SH-SY5Y (cell line): Measurements from ENCODE around the gene NAA80.

Source experiments
- GATA2 ChIP-seq: IDR thresholded peaks from 2 replicates; pipeline ENCODE4 v1.6.1; 2011; ENCODE audit warnings: mild to moderate bottlenecking, low read depth, low read length
- GATA3 ChIP-seq: IDR thresholded peaks from 2 replicates; pipeline ENCODE4 v1.6.1; 2011; ENCODE audit warnings: low read depth, mild to moderate bottlenecking, low read length, moderate library complexity

DNA sequence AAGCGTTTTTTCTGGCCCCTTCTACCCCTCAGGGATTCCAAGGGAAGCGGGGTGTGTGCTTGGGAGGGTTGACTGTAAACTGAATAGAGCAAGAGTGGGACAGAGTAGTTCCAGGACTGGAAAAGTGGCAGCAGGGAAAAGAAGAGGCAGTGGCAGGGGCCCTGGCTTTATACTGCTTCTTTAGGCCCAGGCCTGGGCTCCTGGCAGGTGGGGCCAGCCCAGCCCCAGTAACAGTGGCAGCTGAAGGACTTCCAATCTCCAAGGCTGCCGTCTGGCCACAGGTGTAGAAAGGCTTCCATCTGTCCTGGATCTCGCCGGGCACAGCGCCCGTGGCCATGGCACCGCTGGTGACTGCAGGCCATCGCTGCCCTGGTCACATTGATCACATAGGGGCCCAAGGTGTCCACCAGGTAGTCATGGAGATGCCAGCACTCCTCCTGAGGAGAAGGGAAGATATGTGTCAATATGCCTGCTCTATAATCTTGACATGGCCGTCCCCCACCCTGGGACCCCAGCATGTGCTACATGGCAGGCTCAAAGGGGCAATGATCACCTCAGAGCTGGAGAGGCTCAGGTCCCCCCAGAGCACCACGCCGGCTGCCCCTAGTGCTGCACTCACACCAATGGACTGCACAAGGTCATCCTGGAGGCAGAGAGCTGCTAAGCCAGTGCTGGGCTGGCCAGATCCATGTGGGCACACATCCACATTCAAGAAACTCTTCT, 6.0 kb downstream of the NAA80 start:
- no peak for TF ChIP-seq GATA2
- TF ChIP-seq GATA3: no peak
